ENCODE data around the gene TP53BP2. TPM values are rescaled to one million over a fixed set of nuclear protein-coding genes. Genes with fewer than 3 reads are reported as not detected.

The TP53BP2 gene
- total RNA-seq, 6 donors from 2014 or later, result 43.0 to 77.5 (median 61.8) TPM

DNA sequence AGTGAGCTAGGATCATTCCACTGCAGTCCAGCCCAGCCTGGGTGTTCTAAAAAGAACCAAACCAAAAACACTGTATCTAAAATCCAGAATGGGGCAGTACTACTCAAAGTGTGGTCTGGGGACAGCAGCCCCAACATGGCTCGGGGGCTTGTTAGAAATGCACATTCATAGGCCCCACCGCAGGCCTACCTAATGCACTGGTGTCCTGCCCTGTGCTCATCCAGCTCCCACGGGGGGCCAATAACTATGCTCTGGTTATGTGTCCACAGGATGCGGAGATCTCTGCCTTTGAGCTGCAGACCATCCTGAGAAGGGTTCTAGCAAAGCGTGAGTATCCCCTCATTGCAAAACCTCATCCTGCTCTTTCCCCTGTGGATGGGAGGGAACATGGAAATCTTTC is 81.9 kb downstream of the TP53BP2 start:
- H3K4me1 ChIP-seq, result peaks cover 6 to 16% (median 14%) of the 10 kb centered on the region in 4 donors
- H3K9me3 ChIP-seq, result no peaks in the 10 kb centered on the region
- ATAC-seq (ENCODE audit: low FRiP score in 2 of 2) (peak in 1 of 2 donors; percentile 31), DNase-seq (no peak)
- H3K4me3 ChIP-seq, result no peak overlapping the region
- WGBS, 2 donors, result 92 to 100% methylated on average over 3 to 5 of the region's 5 CpGs
- H3K27ac ChIP-seq, result no peak overlapping the region
- H3K36me3 ChIP-seq, result peaks cover 23 to 80% (median 74%) of the 10 kb centered on the region in 4 donors
- H3K27me3 ChIP-seq, result no peaks in the 10 kb centered on the region
- TF ChIP-seq POLR2A (IDR thresholded peaks at IDR 0.05), result no peak
- TF ChIP-seq, protein P1, sequence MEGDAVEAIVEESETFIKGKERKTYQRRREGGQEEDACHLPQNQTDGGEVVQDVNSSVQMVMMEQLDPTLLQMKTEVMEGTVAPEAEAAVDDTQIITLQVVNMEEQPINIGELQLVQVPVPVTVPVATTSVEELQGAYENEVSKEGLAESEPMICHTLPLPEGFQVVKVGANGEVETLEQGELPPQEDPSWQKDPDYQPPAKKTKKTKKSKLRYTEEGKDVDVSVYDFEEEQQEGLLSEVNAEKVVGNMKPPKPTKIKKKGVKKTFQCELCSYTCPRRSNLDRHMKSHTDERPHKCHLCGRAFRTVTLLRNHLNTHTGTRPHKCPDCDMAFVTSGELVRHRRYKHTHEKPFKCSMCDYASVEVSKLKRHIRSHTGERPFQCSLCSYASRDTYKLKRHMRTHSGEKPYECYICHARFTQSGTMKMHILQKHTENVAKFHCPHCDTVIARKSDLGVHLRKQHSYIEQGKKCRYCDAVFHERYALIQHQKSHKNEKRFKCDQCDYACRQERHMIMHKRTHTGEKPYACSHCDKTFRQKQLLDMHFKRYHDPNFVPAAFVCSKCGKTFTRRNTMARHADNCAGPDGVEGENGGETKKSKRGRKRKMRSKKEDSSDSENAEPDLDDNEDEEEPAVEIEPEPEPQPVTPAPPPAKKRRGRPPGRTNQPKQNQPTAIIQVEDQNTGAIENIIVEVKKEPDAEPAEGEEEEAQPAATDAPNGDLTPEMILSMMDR (IDR thresholded peaks at IDR 0.05), result no peak
- TF ChIP-seq EP300 (IDR thresholded peaks at IDR 0.05), result no peak
- TF ChIP-seq POLR2AphosphoS5 (IDR thresholded peaks at IDR 0.05), result no peak

DNA sequence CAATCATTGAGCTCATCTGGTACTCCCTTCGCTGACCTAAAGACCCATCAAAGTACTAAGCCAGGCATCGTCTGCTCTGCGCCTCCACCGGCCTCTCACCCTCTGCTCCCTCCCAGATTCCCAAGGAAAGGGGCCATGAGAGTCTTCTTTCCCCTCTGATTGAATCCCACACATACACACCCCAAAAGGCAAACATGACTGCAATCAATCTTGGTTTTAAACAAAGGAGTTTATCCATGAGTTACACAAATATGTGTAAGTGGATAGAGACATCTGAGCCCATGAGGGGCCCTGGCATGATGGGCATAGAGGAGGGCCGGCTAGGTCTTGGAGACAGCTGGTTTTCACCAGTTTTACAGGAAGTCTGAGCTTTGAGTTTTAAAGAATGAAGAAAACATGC is 82.5 kb downstream of the TP53BP2 start:
- H3K4me1 ChIP-seq, result peaks cover 6 to 16% (median 14%) of the 10 kb centered on the region in 4 donors
- ATAC-seq (ENCODE audit: low FRiP score in 2 of 2) (no peak), DNase-seq (no peak)
- no peaks in the 10 kb centered on the region for H3K9me3 ChIP-seq
- 93 to 94% methylated on average over 5 of the region's 5 CpGs for WGBS, 2 donors
- TF ChIP-seq EP300 (IDR thresholded peaks at IDR 0.05), result no peak
- no peak for TF ChIP-seq POLR2A (IDR thresholded peaks at IDR 0.05)
- TF ChIP-seq, protein P1 (IDR thresholded peaks at IDR 0.05), result no peak
- TF ChIP-seq POLR2AphosphoS5 (IDR thresholded peaks at IDR 0.05), result no peak
- no peak overlapping the region for H3K4me3 ChIP-seq
- peaks cover 26 to 86% (median 78%) of the 10 kb centered on the region in 4 donors for H3K36me3 ChIP-seq
- no peaks in the 10 kb centered on the region for H3K27me3 ChIP-seq
- H3K27ac ChIP-seq, result no peak overlapping the region

DNA sequence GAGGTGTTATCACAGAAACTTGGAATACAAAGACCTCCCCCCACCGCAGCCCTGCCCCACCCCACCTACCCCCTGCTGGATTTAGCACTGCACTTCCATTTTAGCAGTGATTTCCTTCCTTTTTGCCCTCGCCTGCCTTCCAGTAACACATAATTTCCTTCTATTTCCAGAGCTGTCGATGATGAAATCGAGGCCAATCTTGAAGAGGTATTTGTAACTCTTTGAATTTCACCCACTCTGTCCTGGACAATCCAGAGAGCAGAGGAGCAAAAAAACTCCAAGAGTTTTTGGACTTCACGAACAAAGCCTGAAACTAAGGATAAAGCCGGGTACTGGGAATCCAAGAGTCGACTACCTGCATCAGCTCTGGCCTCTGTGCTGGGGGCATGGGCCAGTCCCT is 84.3 kb downstream of the TP53BP2 start:
- Histone ChIP-seq H3K36me3 (peaks cover 26 to 100% (median 94%) of the 10 kb centered on the region in 4 donors), H3K9me3 (no peaks in the 10 kb centered on the region), H3K27ac (peak overlapping the region in 2 of 4 donors; percentile 38 to 63), H3K4me1 (peaks cover 6 to 16% (median 14%) of the 10 kb centered on the region in 4 donors), H3K27me3 (no peaks in the 10 kb centered on the region), H3K4me3 (no peak overlapping the region)
- no peak for TF ChIP-seq EP300 (IDR thresholded peaks at IDR 0.05)
- TF ChIP-seq, protein P1 (IDR thresholded peaks at IDR 0.05), result no peak
- no peak for TF ChIP-seq POLR2A (IDR thresholded peaks at IDR 0.05)
- no peak for TF ChIP-seq POLR2AphosphoS5 (IDR thresholded peaks at IDR 0.05)
- WGBS, 2 donors, result 38 to 57% methylated on average over 7 of the region's 7 CpGs
- DNase-seq (no peak), ATAC-seq (ENCODE audit: low FRiP score in 2 of 2) (no peak)

DNA sequence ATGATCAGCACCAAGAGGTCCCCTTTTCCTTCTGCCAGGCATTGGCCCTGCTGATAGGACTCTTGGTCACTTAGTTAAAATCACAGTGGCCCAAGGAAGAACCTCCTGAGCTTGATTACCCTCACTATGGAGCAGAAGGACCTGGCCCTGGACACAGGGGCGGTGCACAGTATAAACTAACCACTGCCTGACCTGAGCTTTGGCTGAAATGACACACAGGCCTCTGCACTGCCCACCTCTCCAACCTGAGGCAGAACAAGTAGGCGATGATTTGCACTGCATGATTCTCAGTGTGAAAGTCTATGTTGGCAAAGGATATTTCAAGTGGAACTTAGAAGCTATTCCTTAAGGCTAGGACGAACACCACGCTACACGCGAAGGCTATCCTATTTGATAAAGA is 84.9 kb downstream of the TP53BP2 start:
- ATAC-seq (ENCODE audit: low FRiP score in 2 of 2), result no peak
- H3K27ac ChIP-seq, result peak overlapping the region in 2 of 4 donors; percentile 38 to 63
- peaks cover 6 to 16% (median 14%) of the 10 kb centered on the region in 4 donors for H3K4me1 ChIP-seq

More for the DNA sequence above, 84.9 kb downstream of the TP53BP2 start:
- TF ChIP-seq EP300 (IDR thresholded peaks at IDR 0.05) (no peak), POLR2A (IDR thresholded peaks at IDR 0.05) (no peak), POLR2AphosphoS5 (IDR thresholded peaks at IDR 0.05) (no peak)
- TF ChIP-seq, protein P1 (IDR thresholded peaks at IDR 0.05), result no peak
- H3K9me3 ChIP-seq, result no peaks in the 10 kb centered on the region
- H3K4me3 ChIP-seq, result no peak overlapping the region
- DNase-seq, result no peak
- 55 to 70% methylated on average over 5 to 6 of the region's 6 CpGs for WGBS, 2 donors
- no peaks in the 10 kb centered on the region for H3K27me3 ChIP-seq
- peaks cover 29 to 100% (median 95%) of the 10 kb centered on the region in 4 donors for H3K36me3 ChIP-seq
